GM23248 (cell line): Measurements from ENCODE around the gene NTRK2.

ENCODE experiments used
- EZH2 ChIP-seq: fragments of 200-600 bp; sonication (generic); IDR thresholded peaks from 2 replicates; pipeline ENCODE4 v1.6.1; 2018; ENCODE audit warnings: antibody characterized with exemption, mild to moderate bottlenecking; ENCODE audit not compliant: insufficient read depth, poor library complexity, severe bottlenecking
- EZH2phosphoT487 ChIP-seq: fragments of 200-600 bp; sonication (generic); IDR thresholded peaks from 2 replicates; pipeline ENCODE4 v1.6.1; 2018; ENCODE audit warnings: antibody characterized with exemption, moderate library complexity, mild to moderate bottlenecking, low read depth; ENCODE audit not compliant: insufficient read depth

DNA sequence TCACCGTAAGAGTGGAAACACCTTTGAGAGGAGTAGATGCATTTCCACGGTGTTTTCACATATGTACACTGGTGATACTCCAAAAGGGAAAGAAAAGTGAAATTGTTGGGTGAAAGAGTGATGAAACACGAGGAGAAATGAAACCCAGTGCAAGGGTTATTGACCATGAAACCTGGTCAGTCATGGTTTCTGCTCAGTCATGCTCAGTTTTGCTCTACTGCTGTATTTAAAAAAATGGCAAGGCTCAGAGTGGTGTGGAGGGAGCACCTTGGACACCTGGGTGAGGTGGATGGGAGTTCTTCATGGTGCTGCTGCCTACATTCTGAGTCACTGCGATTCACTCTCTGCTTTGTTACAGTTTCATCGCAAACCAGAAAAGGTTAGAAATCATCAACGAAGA, 32.3 kb downstream of the NTRK2 start:
- no peak for TF ChIP-seq EZH2
- no peak for TF ChIP-seq EZH2phosphoT487
